HG02973 (cell line): ENCODE measurements around the gene OSBP2.
A peak's percentile ranks its signal among the peaks of the same experiment; 100 is the strongest.
"Not testable (repeated sequence)": the region's sequence is repeated elsewhere in the genome, so short reads cannot be mapped to it uniquely, and the experiment has no call there.

Source experiments
- ATAC-seq: cut with Tn5 transposase; IDR thresholded peaks from one replicate; pipeline ENCODE4 v1.9.1; 2021; ENCODE audit warnings: moderate library complexity; ENCODE audit not compliant: unreplicated experiment

OSBP2 gene

DNA sequence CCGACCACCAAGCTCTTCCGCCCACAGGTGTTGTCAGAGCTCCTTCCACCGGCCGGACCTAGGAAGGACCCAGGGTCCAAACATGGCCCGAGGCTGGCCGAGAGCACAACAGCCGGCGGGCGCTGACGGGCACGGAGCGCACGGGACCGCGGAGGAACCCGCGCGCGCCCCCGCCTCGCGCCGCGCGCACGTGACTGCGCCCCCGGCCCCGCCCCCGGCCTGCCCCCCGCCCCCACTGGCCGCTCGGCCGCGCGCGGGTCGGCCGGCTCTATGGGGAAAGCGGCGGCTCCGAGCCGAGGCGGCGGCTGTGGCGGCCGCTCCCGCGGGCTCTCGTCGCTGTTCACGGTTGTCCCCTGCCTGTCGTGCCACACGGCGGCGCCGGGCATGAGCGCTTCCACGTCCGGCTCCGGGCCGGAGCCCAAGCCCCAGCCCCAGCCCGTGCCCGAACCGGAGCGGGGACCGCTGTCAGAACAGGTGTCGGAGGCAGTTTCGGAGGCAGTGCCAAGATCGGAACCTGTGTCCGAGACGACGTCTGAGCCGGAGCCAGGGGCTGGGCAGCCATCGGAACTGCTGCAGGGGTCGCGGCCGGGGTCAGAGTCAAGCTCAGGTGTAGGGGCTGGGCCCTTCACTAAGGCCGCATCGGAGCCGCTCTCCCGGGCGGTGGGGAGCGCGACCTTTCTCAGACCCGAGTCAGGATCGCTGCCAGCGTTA, at the start of gene OSBP2:
OSBP2 (plus strand) TSS at position 235 of the 711 bp plus-strand sequence; CDS start at position 271, 36 bp downstream.
- ATAC-seq: no peak

- ATAC-seq: no peak
Observed at GRCh38 chr22:30646518-30647160, 48.0 kb upstream of the OSBP2 start.

DNA sequence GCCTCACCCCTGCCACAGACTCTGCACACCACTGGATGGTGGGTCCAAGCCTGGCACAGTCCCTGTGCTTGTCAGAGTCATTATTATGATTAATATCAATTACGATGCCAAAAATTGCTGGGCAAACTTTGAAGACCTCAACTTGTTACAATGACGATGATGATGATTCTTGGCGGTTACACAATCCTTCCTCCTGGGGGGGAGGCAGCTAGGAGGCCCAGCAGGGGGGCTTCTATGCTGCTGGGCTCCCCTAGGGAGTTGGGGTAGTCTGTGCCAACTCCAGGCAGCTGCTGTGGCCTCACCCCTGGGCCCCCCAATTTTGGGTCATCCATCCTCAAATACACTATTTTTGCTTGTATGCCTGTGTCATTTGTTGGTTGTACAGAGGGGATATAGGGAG, 47.1 kb upstream of the OSBP2 start:
- no peak for ATAC-seq

GRCh38 chr22:30648825-30649224, 45.8 kb upstream of the OSBP2 start:
- ATAC-seq: no peak

GRCh38 chr22:30649430-30650007, 45.2 kb upstream of the OSBP2 start:
- ATAC-seq: no peak

- ATAC-seq: no peak
Observed at GRCh38 chr22:30650508-30651116, 44.1 kb upstream of the OSBP2 start.

- no peak for ATAC-seq
Observed at GRCh38 chr22:30652852-30653251, 41.8 kb upstream of the OSBP2 start.

DNA sequence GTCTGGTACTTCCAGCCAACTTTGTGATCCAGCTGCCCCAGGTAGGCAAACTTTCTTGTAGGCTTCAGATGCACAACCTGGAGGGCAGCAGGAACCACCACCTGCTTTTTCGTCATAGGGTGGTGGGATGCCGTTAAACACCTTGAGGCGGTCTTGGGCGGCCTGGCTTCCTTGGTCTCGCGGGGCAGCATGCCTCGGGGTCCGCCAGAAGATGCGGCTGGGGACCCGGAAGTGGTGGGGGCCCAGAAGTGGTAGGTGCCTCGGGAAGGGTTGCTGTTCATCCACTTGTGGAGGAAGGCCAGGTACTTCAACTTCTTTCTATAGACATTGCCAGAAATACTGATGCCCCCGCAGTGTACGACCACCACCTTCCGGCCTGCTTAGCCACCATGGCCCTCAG, 40.3 kb upstream of the OSBP2 start:
- no peak for ATAC-seq

- no peak for ATAC-seq
Observed at GRCh38 chr22:30655532-30655931, 39.1 kb upstream of the OSBP2 start.

- no peak for ATAC-seq
Observed at GRCh38 chr22:30662040-30662439, 32.6 kb upstream of the OSBP2 start.

GRCh38 chr22:30664798-30665197, 29.9 kb upstream of the OSBP2 start:
- ATAC-seq: no peak

- no peak for ATAC-seq
Observed at GRCh38 chr22:30665266-30665665, 29.4 kb upstream of the OSBP2 start.

DNA sequence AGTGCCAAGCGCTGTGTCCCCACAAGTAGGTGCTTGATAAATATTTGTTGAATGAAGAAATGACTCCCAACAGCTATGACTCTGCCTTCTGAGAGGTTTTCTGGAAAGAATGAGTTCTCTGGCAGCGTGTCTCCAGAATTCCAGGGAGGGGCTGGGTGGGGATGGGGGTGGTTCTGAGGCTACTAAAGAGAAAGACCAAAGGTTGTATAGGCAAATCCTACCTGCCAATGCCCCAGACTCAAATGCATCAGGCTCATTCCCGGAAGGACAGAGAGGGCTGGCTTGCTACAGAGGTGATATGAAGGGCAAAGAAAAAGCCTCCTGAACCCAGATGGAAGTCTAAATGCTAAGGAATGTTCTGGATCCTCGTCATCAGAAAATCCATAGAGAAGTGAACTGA, 28.9 kb upstream of the OSBP2 start:
- ATAC-seq: no peak

- no peak for ATAC-seq
Observed at GRCh38 chr22:30667107-30667493, 27.6 kb upstream of the OSBP2 start.

DNA sequence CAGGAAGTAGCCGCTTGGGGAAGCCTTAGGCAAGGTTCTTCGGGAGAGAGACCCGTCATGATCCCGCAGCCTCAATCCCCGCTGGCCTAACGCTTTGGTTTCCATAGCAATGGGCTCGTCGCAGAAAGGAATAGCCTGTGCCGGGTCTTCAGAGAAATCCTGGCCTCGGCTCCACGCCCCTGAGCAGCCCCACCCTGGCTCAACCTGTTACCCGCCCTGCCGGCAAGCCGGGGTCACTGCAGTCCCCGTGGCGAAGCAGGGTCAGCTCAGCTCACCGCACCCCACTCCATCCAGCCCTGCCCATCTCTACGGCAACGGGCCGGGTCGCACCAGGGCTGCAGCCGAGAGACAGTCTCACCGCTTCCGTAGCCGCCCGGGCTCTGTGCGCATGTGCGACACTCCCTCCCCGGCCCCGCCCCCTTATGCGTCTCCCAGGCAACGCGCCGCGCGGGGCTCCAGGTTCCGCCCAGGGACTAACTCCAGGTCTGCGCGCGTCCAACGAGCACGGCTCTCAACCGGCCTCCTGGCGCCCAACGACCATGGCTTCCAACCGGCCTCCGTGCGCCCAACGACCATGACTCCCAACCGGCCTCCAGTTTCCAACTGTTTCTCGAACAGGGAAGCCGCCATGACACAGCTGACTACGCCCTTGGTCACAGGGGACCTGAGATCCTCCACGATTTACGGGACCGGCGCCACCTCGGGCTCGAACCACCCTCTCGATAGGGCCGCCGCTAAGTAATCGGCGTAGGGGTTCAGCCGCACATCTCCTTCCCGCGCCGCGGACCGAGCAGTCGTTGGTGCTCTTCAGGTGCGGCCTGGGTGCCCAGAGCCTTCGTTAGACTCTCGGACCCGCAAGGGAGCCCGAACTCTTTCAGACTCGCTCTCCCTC, 26.9 kb upstream of the OSBP2 start, which contains the start of gene DUSP18:
DUSP18 (minus strand) TSS at position 382 of the 892 bp plus-strand sequence. CDS start 3,872 bp downstream, outside the sequence.
- peak; percentile 87 for ATAC-seq

GRCh38 chr22:30668386-30668710, 26.3 kb upstream of the OSBP2 start:
- ATAC-seq: no peak

DNA sequence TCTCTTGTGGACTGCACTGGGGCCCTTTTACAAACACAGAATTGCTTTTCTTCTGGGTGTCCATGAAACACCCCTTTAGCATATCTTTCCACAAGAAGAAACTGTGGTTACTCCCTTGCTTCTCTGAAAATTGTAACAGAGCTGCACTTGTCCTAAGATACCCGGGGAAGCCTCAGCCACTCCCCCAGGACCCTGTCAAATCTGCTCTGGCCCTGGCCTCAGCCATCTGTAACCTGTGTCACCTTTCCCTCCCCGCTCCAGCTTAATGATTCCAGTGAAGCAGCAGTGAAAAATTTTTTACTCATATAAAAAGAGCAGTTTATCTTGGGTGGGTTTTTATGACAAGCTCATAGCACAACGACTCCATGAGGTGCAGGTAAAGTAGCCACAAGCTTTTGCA, 23.6 kb upstream of the OSBP2 start:
- ATAC-seq: no peak

GRCh38 chr22:30673136-30673535, 21.5 kb upstream of the OSBP2 start:
- ATAC-seq: no peak

DNA sequence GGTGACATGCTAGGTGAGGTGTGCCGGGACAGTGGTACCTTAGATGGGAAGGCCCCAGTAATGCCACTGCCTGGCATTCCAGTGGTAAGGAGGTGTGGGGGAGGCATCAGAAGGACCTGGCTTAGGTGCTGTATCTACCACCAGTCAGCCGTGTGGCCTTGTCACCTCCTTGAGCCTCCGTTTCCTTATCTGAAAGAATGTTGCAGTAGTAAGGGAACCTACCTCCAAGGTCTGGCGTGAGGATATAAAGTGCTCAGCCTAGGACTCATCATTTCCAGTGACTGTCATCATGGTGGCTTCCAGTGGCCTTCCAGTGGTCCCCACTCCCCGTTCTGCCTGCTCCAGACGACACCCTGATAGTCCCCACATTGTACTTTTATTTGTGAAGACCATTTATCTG, 20.2 kb upstream of the OSBP2 start:
- ATAC-seq: no peak

DNA sequence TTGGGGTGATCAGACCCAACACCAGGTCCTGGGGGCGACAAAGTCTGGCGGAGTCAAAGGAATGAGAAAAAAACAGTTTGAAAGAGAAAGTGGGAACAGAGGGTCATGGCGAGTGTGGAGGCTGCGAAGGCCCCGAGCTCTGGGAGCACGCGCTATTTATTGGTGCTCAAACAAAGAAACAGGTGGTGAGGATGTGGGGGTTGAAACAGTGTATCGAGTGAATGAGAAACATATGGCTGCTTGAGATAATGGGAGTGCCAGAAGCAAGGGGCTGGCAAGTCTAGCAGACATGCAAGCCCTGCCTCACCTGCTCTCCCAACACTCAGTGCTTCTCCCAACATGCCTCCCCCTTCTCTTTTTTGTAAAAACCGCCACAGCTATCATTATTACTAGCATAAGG, 19.2 kb upstream of the OSBP2 start:
- no peak for ATAC-seq

- ATAC-seq: not testable (repeated sequence)
Observed at GRCh38 chr22:30676565-30676964, 18.1 kb upstream of the OSBP2 start.
